Stimulated activated CD4-positive, alpha-beta T cell treated with anti-CD3 and anti-CD28 coated beads, Interleukin-1b, Interleukin-23, amount 100 ng/mL, for 48 hours (primary cell): ENCODE results near the gene CFAP77.

Source experiments
- DNase-seq: peaks from one replicate; pipeline ENCODE4 v3.0.0-alpha.2; 2020

The CFAP77 gene

DNA sequence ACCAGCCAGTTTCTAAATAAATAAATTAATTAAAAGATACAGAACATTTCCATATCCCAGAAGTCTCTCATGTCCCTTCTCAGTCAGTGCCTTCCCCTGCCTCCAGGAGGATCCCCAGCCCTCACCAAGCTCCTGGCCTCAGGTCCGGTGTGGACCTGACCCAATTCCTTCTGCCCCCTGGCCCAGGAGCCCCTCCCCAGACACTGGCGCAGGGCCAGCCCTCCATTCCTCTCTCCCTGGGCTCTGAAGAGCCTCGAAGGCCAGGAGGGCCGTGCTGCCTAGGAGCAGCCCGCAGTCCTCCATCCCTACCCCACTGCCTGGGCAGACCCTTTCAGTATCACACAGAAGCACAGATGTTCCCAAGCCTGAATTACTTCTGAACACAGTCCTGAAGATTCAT lies 110.6 kb downstream of the CFAP77 start:
- DNase-seq: no peak

DNA sequence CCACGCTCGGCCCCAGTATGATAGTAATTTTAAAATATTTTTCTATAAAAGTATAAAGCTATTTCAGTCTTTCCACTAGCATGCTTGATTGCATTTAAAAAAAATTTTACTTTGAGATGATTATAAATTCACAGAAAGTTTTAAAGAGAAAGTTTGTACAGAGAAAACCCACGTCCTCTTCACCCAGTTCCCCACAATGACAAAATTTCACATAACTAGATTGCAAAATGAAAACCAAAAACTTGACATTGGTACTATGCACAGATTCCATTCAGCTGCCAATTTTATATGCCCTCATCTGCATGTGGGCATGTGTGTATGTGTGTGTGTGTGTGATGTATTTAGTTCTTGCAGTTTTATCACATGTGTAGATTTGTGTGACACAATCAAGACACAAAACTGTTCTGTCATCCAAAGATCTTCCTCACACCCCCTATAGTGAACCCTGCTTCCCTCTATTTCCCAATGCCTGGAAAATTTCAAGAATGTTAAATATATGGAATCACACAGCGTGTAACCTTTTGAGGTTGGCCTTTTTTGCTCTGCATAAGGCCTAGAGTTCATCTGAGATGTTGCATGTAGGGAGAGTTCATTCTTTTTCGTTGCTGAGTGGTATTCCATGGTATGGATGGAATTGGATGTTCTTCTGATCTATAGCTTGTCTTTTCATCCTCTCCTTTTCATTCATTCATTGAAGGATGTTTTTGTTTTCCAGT lies 115.5 kb downstream of the CFAP77 start:
- no peak for DNase-seq

DNA sequence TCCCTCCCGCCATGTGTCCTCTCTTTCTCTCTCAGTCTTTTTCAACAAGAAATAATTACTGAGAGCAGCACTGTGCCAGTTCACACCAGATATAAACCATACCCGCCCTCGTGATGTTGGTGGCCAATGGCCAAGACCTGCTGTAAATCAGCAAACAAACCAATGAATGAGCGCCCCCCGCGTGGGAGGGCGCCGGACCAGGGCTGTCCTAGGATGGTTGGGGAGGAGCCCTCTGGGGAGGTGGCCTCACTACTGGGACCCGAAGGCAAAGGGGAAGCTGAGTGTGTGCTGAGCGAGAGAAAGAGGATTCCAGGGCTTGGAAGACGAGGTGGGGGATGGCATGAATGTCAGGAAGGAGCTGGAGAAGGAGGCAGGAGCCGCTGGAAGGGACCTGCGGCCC lies 121.2 kb downstream of the CFAP77 start:
- DNase-seq: no peak

DNA sequence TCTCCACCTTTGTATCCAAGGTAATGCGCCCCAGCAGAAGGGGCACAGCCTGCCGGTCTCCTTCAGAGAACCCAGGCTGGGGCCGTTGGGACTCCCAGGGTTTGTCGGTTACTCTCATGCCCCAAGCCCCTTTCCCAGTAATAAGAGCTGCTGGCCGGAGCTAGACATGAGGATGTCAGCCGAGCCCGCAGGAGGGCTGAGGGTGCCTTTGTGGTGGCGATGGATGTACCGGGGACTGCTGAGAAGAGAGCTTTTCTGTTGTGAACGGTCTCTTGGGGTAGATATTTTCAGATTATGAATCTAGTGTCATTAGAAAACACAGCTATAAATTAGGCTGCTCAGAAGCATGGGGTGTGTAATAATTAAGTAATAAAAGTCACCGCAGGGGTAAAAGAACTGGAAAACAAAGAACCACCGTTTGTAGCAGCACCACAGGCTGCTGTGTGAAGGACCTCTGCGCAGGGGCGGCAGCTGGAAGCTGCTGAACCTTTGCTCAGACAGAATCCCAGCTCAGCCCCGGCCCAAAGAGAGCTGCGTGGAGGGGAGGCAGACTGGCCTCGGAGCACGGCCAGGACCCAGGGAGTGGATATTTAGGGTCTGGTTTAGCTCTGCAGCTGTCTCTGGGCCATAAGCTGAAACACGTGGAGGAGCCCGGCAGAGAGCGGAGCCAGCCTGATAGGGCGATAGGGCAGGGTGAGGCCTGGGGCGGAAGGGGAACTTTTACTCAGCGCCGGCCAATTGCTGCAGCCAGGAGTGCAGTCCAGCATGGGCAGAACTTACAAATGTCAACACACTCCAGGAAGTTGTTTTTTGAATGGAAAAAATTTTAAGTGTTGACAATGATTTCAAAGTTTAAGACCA lies 121.9 kb downstream of the CFAP77 start:
- no peak for DNase-seq

DNA sequence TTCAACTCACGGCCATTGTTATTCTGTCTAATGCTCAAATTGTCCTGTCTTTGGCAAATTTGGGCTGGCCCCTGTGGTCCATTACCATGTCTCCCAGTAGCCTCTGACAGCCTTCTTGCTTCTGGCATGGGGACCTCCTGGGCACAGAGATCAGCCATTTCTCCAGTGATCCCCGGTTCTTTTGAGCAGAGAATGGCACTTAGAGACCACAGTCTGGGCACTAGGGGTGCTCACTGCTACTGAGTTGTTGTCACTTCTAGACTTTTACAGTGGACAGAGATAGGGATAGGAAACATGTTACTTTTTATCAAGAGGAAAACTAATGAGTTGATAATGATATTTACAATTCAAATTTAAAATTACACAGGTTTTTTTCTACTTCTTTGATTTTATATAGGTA lies 124.8 kb downstream of the CFAP77 start:
- no peak for DNase-seq

DNA sequence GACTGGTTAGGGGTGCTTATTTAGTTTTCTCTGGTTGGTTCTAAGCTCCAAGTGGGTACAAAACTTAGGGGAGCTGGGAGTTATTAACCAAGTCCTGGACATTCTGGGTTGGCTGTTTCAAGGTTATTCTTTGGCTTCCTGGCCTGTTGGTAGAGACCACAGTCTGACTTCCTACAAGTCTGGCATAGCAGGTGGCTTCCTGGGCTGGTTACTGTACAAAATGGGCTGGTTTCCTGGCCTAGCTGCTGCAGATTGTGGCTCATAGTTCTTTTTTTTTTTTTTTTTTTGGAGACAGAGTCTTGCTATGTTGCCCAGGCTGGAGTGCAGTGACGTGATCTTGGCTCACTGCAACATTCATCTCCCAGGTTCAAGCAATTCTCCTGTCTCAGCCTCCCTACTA lies 126.1 kb downstream of the CFAP77 start:
- DNase-seq: no peak

DNA sequence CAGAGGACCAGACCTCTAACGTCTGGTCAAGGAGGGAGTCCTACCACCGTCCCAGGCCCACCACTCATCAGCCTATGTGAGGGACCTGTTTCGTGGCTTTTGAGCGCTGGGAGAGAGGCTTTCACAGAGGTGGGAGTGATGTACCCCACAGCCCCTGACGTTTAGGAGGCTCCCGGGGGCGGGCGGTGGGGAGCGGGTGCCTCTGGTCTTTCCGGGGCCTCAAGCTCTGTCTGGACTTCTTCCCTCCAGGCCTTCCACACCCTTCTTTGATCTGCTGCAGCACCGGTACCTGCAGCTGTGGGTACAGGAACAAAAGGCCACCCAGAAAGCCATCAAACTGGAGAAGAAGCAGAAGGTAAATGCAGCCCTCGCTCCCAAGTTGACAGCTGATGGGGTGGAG lies 127.3 kb downstream of the CFAP77 start:
- DNase-seq: no peak

DNA sequence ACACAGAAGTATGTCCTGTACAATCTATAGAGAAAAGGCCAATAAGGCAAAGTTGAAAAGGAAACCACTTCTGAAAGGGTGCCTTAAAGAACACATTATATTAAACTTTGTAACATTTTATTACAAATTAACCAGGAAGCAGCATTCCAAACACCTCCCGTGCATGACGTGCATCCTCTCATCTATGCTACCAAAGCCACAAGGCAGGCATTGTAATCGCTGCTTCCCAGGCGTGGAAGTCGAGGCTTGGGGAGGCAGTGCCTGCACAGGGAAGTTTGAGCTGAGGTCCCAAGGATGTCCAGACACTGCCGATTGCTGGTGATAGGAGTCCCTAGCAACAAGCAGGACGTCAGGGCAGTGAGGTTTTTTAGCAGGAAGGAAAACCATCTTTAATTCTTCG lies 128.1 kb downstream of the CFAP77 start:
- no peak for DNase-seq

DNA sequence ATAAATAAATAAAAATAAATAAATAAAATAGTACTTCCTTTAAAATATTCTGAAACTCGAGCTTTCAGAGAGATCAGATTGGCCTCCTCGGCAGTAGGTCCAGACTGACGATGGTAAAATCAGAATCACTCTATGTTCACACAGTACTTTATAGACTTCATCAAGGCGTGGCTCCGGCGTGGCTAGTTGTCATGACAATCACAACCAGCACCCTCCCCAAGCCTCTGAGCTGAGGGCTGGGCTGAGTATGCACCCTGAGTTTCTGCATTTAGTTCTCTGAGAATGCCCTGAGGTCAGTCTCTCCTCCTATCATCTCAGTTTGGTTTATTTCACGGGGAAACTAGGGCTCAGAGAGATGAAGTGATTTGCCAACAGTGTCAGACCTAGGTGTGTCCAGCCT lies 129.1 kb downstream of the CFAP77 start:
- DNase-seq: no peak

DNA sequence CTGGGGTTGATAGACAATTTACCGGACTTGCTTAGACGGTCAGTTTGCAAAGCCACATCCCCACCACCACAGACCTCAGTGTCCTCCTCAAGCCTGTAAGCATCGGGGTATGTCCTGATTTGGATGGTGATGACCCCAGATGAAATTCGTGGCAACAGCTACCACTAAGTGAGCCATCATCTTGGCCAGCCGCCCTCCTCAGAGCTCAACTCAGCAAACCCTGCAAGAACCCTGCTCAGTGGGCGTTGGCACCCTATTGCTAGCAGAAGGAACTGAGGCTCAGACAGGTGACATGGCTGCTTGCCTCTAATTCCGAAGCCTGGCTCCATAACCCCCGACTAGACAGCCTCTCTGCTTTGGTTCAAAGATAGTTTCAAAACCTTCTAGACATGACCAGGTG lies 131.0 kb downstream of the CFAP77 start:
- no peak for DNase-seq

DNA sequence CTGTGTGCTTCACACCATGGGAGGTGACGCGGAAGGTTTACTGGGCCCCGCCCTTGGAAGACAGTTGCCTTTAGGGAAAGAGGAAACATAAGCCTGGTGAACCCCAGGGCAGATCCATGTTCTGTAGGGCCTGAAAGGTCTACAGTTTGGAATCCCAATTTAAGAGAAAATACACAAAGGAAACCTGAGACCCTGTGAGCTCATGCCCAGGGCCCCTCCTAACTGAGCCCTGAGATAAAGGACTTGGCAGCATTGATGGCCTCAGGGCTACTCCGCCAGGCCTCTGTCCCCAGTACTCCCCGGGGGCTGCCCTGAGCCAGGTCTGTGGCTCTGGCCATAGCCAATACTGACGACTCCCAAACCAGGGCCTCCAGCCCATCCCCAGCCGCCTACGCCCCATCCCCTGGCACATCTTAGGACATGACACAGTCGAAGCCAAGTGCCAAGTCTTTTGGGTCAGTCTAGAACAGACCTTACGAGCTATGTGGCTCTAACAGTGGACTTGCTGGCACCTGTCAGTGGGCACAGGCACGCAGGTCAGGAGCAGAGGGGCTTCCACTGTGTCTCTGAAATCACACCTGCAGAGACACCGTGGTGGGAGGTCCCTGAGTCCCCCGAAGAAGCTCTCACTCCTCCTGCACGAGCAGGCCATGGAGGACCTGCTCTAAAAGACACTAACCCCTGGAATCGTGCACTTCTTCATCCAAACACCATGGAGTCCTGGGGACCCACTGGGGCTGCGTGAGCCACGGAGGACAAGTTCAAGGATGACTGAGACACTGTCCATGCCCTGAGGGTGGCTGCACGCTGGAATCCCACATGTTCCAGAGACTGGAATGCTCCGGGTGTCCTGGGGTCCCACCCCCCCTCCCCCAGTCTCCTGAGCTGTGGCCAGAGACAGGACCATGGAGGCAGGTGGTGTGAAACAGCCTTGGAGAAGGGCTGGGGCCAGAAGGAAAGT lies 132.1 kb downstream of the CFAP77 start:
- no peak for DNase-seq

DNA sequence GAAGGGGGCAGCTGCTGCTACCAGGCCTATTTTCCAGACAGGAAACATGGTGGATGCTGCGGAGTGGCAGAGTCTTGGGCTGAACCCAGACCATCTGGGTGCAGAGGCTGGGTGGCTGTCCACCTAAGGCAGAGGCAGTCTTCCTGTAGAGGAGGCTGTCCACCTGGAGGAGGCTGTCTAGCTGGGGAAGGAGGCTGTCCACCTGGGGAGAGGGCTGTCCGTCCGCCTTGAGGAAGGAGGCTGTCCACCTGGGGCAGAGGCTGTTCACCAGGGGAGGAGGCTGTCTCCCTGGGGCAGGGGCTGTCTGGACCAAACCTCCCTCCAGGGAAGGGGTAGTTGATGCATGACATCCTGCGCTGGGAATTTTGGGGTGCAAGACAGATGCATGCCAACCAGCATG lies 133.2 kb downstream of the CFAP77 start:
- no peak for DNase-seq

DNA sequence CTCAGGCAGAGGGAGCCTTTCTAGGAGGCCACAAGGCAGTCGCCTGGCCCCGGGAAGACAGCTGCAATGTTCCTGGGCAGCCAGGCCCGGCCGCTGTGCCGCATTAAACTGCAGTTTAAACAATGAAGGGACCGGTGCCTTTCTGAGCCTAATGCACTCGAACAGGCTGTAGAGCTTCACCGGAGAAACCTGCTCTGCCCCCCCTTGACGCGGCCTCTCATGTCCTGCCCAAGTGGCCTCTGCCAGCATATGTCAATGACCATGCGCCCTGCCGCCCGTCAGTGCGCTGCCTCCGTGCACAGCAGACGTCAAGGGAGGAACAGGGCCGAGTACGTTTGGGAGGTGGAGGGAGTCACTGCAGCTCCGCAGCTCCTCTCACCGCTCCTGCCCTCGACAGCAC lies 133.9 kb downstream of the CFAP77 start:
- no peak for DNase-seq

DNA sequence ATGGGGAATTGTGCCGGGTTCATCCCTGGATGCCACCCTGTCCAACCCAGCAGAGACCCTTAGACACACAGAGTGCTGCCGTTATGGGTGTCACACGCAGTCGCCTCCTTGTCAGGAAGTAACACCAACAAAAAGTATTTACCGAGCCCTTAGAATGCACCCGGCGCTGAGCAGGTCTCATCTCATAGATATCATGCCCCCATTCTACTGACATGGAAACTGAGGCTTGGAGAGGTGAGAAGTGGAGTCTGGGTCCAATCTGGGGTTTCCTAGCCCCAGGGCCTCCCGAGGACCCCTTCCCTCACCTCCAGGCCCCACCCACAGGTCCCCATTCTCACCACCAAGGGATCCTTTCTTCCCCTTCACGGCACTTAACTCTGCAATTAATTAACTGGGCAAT lies 135.6 kb downstream of the CFAP77 start:
- DNase-seq: no peak

DNA sequence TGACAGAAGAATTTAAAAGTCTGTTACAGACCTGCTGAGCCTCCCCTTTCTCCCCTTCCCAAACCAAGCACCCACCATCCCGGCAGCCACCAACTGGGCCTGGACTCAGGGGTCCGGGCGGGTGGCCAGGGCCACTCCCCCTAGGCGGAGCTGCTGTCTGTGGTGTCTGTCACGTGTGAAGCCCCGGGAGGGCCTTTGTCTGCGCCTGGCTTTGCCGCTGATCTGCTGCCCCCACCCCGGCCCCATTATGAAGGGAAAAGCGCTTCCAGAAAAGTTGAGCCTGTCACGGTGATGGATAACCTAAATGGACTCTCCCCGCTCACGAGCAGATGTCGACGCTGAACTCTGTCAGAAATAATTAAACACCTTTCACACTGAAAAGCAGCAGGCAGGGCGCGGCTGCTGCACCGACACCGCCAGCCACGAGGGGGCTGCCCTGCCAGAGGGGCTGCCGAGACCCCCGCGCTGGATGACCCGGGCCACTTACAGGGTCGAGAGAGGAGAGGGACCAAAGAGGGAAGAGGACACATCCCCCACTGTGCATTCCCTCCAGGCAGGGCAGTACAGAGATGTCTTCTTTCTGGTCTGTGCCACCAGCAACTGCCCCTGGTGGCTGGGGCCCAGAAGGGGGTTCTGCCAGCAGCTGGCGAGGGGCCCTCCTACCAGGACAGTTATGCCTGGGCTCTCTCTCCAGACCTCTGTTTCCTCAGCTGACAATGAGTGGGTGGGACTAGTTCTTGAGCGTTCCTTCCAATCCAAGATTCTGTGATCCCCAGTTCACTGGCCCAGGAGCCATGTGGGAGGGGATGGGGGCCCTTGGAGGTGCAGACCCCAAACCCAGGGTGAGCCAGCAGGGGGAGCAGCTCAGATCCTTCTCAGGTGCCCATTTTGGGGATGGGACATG lies 136.4 kb downstream of the CFAP77 start:
- no peak for DNase-seq

DNA sequence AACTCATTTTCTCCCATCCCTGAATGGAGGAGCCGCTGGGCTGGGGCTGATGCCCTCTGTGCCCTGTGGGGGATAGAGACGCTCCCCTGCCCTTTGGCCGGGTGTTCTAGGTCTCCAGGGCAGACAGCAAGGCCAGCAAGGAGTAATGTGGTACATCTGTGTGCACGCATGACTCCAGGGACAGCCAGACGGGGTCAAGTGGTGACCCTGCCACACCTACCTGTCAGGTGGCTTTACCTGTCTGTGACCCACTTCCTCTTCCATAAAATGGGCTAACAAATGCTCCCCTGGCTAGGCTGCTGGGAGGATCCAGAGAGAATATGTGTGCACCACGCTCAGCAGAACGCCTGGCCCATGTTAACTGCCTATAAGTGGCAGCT lies 137.0 kb downstream of the CFAP77 start:
- DNase-seq: no peak

DNA sequence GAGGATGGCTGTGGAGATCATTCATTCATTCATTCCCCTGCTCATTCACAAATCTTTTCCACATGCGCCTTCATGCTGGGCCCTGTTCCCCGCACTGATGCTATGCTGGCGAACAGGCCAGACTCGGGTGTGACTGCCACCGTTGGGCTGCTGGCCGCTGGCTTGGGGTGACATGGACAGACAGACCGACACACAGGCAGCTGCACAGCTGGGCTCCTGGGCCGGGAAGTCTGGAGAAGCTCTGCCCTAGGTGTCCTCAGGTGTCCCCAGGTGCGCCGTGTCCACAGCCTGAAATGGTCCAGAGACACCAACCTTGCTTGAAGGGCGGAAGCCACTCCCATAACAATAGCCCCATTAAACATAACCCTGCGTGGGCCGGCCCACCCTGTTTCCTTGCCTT lies 137.4 kb downstream of the CFAP77 start:
- no peak for DNase-seq

DNA sequence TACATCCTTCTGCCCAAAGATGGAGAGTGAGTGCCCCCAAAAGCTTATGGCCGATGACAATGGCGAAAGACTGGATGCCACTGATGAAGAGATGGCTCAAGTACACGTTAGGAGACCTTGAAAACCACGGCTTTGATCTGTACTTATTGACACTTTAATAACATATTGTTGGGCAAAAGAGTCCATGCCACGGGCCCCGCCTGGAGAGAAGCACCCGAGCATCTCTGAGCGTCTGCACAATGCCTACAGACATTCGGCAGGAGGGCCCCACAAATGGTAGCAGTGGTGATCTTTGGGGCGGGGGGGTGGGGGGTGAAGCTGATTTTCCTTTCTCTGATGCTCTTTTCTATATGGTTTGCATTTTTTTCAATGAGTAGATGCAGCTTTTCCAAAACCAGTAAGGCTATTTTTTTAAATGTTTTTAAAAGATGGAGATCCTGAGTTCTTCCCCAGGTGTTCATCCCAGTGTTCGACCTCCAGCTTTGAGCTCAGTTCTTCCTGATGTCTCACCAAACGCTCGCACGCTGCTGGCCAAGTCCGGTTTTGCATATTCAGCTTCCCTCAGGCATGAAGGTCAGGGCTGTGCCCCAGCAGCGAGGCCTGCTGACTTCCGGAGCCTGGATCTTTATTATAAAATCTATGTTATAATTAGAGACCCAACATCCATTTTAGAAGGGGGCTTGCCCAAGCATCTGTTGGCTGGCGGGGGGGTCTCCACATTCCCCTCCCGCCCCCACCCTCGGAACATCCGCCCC lies 138.1 kb downstream of the CFAP77 start:
- DNase-seq: no peak

DNA sequence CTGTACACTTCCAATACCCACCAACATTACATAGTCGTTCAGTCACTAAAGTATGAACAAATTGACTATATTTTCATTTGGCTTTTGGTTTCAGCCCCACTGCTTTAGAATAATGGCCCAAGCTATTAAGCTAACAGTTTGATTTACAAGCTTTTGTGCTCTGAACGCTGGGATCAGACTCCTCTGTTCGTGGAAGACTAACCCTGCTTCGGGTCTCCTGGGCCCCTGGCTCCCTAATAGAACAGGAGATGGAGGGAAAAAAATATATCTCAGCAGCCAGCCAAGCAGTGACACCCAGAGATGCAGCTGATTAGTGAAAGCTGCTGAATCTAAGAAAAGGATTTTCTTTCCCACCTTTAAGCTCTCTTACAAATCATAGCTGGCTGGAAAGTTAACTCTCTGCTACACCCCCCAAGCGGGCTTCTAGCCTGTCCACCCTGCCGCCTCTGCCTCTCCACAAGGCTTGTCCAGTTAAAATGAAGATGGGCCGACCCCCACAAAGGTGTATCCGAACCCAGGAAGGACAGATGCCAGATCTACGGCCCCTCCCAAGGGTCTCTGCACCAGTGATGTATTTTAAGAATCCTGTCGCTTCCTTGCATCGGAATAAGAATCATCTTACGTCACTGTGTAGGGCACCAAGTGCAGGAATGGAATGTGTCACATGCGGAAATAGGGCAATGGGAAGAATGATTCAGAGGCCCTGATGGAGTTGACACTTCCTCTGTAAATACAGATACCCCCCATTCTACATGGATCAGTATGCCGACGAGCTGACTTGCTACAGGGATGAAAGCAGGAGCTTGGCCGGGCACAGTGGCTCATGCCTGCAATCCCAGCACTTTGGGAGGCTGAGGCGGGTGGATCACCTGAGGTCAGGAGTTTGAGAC lies 139.0 kb downstream of the CFAP77 start:
- DNase-seq: no peak

DNA sequence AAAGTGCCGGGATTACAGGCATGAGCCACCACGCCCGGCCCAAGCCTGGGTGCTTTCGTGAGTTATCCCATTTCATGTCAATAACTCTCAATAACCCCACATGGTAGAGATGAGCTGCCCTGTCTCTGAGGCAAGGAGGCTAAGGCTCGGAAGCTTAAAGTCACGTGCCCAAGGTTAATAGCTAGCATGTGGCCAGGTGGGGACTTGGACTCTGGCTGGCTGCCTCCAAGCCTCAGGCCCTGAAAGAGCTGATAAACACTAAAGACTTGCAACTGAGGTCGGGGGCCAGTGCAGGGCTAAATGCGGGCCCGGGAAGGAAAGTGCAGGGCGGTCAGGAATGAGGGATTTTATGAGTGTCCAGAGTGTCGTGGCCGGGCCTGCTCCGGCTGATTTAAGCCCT lies 141.5 kb downstream of the CFAP77 start:
- DNase-seq: no peak

DNA sequence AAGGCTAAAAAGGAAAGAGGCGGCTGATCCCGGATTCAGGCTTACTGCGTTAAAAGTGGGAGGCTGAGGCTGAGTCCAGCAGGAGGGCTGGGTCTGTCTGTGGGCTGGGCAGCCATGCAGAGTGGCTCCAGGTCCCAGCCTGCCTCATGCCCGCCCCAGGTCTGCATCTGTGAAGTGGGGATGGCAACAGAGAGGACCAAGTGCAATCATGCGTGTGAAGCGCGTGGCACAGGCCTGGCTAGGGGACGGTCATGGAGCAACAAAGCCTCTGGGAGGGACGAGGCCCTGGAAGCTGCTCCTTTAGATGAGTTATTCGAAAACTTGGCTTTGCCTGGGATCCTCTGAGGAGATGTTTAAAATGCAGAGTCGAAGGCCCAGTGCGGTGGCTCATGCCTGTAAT lies 142.0 kb downstream of the CFAP77 start:
- DNase-seq: no peak
